IPS DF 4.7 (cell line): ENCODE data around the gene SPOCD1.

Source experiments
- DNase-seq: peaks from one replicate; pipeline ENCODE4 v3.0.0-alpha.2; 2013; ENCODE audit warnings: low spot score; ENCODE audit errors: extremely low read depth

SPOCD1 gene

DNA sequence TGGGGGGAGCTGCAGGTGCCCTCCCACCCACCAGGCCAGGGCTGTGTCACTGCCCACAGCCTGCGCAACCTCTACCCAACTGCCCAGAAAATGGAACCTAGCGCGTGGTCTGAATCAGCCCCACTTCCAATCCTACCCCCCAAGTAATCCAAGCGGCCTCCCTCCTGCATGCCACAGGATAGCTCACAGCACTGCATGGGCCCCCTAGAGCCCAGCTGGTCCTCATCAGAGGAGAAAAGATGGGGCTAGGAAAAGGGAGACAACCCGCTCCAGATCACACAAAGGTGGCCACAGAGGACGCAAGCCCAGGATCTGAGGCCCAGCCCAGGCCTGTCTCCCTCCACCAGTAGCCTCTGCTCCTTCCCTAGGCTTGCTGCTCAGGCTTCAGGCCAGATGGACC, 57.8 kb downstream of the SPOCD1 start:
- DNase-seq, result no peak

- DNase-seq, result no peak
These were observed 58.6 kb downstream of the SPOCD1 start for GRCh38 chr1:31757204-31757679.

- no peak for DNase-seq
These were observed 59.2 kb downstream of the SPOCD1 start for GRCh38 chr1:31756578-31756977.

DNA sequence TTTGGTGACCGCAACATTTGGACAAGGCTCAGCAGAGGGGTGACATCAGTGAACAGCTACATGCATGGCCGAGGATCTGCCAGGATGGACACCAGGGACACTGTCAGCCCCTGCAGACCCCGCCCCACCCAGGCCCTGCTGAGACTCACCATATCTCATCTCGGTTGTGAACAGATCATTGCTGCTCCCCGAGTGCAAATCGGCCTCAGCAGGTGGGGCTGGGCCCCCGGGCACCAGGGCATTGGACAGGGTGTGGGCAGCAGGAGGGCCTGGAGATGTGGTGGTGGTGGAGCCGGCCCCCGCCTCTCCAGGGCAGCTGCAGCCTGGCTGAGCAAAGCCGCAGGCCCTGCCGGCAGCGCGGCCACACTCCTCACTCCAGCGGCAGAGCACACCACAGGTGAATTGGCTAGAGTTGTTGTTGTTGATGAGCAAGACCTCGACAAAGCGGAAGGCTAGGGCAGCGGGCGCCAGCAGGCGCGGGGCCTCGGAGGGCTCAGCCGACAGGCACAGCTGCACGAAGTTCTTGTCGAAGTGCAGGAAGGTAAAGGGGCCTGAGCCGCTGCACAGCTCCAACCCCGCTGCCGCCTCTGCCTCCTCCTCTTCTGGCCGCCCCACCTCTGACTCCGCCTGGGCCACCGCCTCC, 59.9 kb downstream of the SPOCD1 start:
- no peak for DNase-seq

DNA sequence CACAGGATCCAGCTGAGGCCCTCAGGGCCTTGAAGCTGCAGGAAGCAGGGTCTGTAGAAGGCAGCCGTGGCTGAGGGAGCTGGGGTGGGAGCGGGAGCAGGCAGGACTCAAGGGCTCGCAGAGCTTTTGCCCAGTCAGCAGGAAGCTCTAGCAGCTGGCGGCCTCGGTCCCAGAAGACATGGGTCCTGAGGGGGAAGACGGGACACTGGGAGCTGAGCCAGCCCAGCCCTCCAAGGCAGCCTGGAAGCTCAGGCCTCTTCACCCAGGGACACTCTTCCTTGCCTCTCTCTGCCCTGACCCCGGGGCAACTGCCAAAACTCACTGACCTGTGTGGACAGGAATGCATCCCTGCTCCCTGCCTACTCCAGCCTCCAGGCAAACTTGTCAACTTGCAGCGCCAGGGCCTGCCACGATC, 60.6 kb downstream of the SPOCD1 start:
- no peak for DNase-seq

DNA sequence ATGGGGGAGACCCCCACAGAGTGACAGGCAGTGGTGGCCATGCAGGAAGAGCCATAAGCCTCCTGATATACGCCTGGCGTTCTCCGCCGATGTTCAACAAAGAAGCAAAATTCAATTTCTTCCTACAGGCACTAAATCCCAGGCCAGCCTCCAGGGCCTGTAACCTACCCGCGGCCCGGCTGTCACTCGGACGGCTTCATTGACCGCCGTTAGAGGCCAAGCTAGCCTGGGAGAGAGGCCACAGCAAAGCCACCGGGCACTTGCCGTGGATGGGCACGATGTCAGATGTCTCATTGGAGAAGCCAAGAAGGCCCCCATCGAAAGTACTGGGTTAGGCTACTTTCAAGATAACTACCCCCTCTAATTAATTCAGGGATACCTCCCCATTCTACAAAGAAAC, 61.4 kb downstream of the SPOCD1 start:
- no peak for DNase-seq

DNA sequence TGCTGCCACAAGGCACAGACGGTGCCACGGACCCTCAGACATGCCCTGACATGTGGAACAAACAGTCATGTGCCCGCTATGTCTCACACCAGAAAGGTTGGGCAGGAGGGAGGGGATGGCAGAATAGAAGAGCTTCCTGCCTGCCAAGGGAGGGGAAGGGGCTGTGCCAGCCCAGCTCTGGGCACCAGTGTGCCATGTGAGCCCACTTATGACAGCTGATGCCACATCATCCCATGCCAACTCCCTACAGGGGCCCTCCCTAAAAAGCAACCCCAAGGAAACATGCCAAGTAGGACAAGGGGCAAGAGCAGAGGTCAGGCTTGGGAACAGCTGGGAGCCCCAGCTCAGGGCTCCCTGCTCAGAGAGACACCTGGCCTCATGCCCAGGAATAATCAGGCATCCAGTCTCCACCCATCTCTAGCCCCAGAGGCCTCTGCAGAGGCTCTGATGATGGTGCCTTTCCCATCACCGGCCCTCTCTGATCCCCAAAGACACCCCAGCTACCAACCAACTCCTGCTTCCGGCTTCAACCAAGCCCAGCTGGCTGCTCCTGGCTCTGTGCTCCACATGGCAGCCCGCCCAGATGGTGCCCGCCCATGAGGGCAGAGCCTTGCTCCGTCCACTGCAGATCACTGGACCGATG, 62.0 kb downstream of the SPOCD1 start:
- no peak for DNase-seq

GRCh38 chr1:31752952-31753475, 62.8 kb downstream of the SPOCD1 start:
- no peak for DNase-seq

DNA sequence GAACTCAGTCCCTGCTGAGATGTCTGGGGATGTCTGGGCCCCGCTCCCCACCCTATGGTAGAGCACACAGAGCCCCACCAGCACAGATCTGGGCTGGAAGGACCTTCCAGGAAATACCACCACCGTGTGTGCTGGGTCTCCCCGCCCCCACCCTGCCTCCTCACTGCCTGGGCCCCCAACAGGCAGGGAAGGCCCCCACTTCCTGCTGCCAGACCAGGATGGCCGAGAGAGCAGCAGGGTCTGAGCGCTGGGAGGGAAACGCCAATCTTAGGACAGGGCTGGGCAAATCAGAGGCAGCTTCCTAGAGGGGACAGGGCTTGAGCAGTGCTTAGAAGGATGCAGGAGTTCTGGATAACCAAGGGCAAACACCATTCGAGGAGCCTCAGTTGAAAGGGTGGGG, 63.6 kb downstream of the SPOCD1 start:
- DNase-seq, result no peak

- no peak for DNase-seq
These were observed 64.0 kb downstream of the SPOCD1 start for GRCh38 chr1:31751822-31752241.

DNA sequence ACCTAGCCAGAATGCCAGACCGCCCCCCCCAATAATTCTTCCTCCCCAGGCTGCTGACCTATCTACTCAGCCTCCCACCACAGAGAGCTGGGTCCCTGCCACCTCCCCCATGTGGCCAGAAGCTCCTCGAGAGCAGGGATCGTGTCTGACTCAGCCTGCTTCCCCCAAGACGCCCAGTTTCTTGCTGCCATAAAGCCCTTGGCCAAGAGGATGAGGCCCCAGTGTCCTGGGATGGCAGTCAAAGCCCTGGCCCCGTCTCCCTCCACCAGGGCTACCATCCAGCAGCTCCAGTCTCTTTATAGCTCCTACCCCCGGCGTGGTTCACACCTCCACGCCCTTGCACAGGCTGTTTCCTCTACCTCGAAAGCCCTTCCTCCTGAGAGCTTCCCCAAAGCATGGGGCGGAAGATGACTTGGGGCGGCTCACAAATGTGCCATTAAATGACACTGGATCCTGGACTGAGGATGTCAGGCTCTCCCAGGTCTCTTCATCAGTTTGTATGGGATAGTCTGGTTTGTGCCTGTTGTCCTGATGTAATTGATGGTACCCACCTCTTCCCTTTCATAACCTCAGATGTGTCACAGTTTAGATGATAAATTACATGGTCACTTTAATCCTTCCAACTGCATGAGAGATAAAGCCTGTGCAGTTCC, 64.8 kb downstream of the SPOCD1 start:
- no peak for DNase-seq

DNA sequence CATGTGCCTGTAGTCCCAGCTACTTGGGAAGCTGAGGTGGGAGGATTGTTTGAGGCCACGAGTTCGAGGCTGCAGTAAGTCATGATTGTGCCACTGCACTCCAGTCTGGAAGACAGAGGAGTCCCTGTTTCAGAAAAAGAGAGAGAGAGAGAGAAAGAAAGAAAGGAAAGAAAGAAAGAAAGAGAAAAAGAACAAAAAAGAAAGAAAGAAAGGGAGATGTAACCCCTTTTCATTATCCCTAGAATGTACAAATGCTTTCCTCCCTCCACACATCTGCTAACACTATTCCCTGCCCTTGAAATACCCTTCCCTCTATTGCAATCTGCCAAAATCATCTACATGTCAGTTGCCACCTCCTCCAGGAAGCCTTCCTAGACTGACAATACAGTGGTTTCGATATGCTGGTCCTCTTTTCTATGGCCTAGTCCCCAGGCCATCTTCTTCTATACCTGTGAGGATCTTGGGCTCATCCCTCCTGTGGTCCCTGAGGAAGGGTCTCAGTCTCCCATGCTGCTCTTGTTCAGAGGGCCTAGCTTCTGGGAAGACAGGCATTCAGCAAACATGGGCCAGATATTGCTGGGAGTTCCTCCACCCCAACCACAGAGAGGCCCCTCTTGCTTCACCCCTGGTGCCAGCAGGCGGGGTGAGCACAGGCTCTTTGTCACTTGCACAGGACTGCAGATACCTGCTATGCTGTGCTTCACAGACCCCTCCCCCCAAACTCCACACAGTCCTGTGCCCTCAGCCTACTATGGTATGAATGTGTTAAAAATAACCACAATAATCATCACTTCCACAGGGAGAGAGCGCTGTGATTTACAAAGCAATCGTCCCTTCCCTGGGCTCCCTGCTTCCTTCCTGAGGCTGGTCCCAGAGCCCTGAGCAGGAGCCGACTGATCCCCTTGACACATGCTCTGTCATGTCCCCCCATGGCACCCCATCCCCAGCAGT, 65.8 kb downstream of the SPOCD1 start:
- DNase-seq, result no peak

DNA sequence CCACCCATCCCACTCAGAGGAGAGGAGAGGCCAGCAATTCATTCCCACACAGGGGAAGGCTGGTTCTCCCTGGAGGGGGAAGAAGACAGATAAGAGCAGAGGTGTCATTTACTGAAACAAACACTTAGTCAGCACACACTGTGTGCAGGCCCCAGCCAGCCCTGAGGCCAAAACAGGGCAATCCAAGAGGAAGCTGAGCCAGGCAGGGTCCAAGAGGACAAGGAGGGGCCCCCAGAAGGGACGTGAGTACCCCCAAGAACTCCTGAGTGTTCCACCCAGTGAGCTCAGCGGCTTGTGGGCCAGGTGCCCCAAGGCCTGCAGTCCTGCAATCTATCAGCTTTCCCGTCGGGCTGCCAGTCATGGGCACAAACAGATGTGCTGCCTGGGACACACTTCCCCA, 67.5 kb downstream of the SPOCD1 start:
- no peak for DNase-seq

- DNase-seq, result no peak
These were observed 68.5 kb downstream of the SPOCD1 start for GRCh38 chr1:31747304-31747703.

DNA sequence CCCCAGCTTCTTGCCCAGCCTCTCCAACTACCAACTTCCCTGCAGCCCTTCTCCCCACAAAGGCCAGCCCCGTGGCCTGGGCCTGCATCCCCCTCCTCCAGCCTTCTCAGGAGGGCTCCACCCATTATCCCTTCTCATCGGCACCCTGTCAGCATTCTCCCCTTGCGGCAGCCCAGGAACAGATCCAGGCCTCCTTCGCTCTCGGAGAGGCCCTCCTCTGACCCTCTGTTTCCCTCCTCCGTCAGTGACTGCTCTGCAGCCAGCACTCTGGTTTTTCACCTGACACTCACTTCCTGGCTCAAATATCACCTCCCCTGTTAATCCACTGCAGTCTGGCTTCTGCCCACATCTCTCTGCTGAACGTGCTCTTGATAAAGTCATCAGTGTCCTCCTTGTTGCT, 69.1 kb downstream of the SPOCD1 start:
- no peak for DNase-seq

DNA sequence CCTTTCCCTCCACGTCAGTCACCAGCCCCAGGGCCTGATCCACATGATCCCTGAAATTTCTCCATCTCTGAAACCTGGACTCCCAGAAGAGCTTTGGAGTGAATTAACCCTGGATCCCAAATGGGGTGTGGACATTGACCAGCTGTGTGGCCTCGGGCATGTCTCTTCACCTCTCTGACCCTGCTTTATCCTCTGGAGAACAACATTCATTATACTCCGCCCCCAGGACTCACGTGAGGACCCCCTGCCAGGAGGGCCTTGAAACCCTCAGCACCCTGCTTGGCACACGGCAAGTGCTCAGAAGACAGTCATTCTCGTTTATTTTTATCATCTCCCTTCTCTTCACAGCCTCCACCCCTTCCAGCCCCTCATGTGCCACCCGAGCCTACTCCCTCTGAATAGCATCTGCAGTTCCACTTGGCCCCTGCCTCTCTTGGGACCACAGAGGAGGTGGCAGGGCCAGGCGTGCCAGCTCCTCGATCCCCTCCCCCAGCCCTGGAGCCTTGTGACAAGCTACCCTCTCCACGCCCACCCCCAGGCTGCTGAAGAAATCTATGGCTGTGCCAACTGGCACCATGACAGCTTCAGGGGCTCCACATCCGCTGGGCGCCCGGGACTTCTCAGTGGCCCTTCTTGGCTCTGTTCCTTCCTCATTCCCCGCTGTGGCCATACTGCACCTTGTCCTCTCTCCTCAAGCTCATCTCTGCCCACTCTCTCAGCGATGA, 69.7 kb downstream of the SPOCD1 start:
- no peak for DNase-seq

GRCh38 chr1:31745096-31745945, 70.5 kb downstream of the SPOCD1 start:
- DNase-seq, result no peak

DNA sequence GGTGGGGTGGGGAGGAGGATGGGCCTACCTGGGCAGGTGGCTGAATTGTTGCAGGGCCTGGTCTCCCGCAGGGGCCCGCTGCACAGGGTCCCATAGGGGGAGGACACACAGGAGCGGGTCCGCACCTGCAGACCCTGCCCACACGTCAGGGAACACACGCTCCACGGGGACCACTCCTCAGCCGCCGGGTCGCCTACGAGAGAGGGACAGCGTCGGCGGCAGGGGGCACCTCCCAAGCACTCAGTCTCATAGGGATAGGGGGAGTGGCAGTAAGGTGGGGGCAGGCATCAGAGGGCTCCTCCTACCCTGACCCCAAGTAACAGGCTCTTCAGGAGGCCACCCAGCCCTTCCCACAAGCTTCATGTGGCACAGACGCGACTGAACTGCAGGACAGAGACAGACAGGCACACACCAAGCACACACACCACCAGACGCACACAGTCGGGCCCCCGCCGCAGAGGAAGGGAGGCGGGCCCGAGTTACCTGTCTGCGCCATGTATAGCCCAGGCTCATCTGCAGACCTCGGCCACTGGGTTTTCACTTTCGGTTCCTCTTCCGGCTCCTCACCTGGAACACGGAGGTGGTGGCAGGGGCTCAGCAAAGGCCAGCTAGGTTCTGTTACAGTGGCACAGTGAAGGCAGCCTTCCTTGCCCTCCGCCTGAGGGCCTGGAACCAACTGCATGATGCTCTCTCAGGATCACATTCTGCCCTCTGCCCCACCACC, 71.5 kb downstream of the SPOCD1 start:
- DNase-seq, result no peak
